OCI-LY7 (cell line): ENCODE measurements around the gene SV2B. TPM values are rescaled to one million over a fixed set of nuclear protein-coding genes. Genes with fewer than 3 reads are reported as not detected.

Source experiments
- BruUV-seq: library from RNA; stranded (reverse); fragments of 400-500 nt; replicated peaks from 2 replicates; lab custom pipeline; 2021; lab: Mats Ljungman, UMichigan
- CTCF ChIA-PET: fragments of 300-600 bp; sonication (Branson Sonifier 250); formaldehyde crosslinking; loops from one replicate; lab custom pipeline; 2022; ENCODE audit warnings: antibody characterized with exemption; ENCODE audit not compliant: unreplicated experiment; lab: Charles Lee
- POLR2A ChIA-PET: fragments of 300-600 bp; sonication (Branson Sonifier 250); formaldehyde crosslinking; loops from one replicate; lab custom pipeline; 2022; ENCODE audit warnings: antibody characterized with exemption; lab: Charles Lee
- DNase-seq: peaks from one replicate; pipeline ENCODE4 v3.0.0-alpha.2; 2015; ENCODE audit warnings: low spot score
- H2AFZ ChIP-seq: fragments of 200-600 bp; sonication (generic), shearing (Covaris generic); 2 replicates; pipeline ENCODE4 v1.6.1; 2014; ENCODE audit warnings: mild to moderate bottlenecking, antibody characterized with exemption, low read length, moderate library complexity
- H3K27ac ChIP-seq: fragments of 200-600 bp; sonication (generic); 2 replicates; pipeline ENCODE4 v1.5.1; 2014; ENCODE audit warnings: mixed run types, low read depth, mild to moderate bottlenecking, moderate library complexity, low read length, inconsistent platforms; ENCODE audit not compliant: poor library complexity, severe bottlenecking
- H3K36me3 ChIP-seq: fragments of 200-600 bp; sonication (generic); 2 replicates; pipeline ENCODE4 v1.6.1; 2014; ENCODE audit warnings: mild to moderate bottlenecking, antibody characterized with exemption, low read length, moderate library complexity, mixed read lengths; ENCODE audit not compliant: insufficient read depth
- H3K4me1 ChIP-seq: fragments of 200-600 bp; sonication (generic); 2 replicates; pipeline ENCODE4 v1.5.1; 2014; ENCODE audit warnings: mild to moderate bottlenecking, low read length; ENCODE audit not compliant: insufficient read depth, poor library complexity, severe bottlenecking
- H3K4me2 ChIP-seq: fragments of 200-600 bp; sonication (generic); 2 replicates; pipeline ENCODE4 v1.6.1; 2014; ENCODE audit warnings: mild to moderate bottlenecking, low read length
- H3K4me3 ChIP-seq: fragments of 200-600 bp; sonication (generic); 2 replicates; pipeline ENCODE4 v1.5.1; 2014; ENCODE audit warnings: mild to moderate bottlenecking, low read depth, low read length; ENCODE audit not compliant: poor library complexity, severe bottlenecking
- H3K79me2 ChIP-seq: fragments of 200-600 bp; sonication (generic); 2 replicates; pipeline ENCODE4 v1.6.1; 2016; ENCODE audit warnings: low read depth, mild to moderate bottlenecking, low read length, moderate library complexity, mixed read lengths; ENCODE audit not compliant: insufficient read depth
- H3K9me2 ChIP-seq: fragments of 200-600 bp; sonication (generic); 2 replicates; pipeline ENCODE4 v1.6.1; 2016; ENCODE audit warnings: mild to moderate bottlenecking, low read length, mixed read lengths; ENCODE audit not compliant: insufficient read depth
- H3K9me3 ChIP-seq: fragments of 200-600 bp; sonication (generic); 2 replicates; pipeline ENCODE4 v1.6.1; 2014; ENCODE audit warnings: mild to moderate bottlenecking, mixed run types, low read length, mixed read lengths
- H4K20me1 ChIP-seq: fragments of 200-600 bp; sonication (generic); 2 replicates; pipeline ENCODE4 v1.6.1; 2014; ENCODE audit warnings: mild to moderate bottlenecking, antibody characterized with exemption, low read length, moderate library complexity, mixed read lengths; ENCODE audit not compliant: insufficient read depth
- EZH2phosphoT487 ChIP-seq: fragments of 200-600 bp; sonication (generic); IDR thresholded peaks from 2 replicates; pipeline ENCODE4 v1.6.1; 2018; ENCODE audit warnings: low read depth, borderline replicate concordance, mild to moderate bottlenecking, mixed run types, antibody characterized with exemption, low read length, moderate library complexity, mixed read lengths
- intact Hi-C: fragments of 100-400 bp; cut with micrococcal nuclease; formaldehyde crosslinking; loops from one replicate; pipeline ENCODE4 v1.10.0; 2022; ENCODE audit not compliant: unreplicated experiment
- total RNA-seq, 2 experiments: library from RNA; depleted of rRNA in 1 of 2; stranded (reverse); fragments of >200 nt in 1 of 2; shearing (Covaris generic) in 1 of 2; gene quantifications; 2 replicates each; pipeline ENCODE4 v1.2.3, GENCODE V29; 2014 to 2022
- TF ChIP-seq, protein P1 (sequence below): fragments of 200-600 bp; sonication (generic); conservative IDR thresholded peaks from 2 replicates; pipeline ENCODE4 v1.5.1; 2014; ENCODE audit warnings: mild to moderate bottlenecking, antibody characterized with exemption, low read length, moderate library complexity, mixed read lengths

SV2B gene
- total RNA-seq, 2 experiments from 2014 or later, result 0.15 TPM; not detected in 1

DNA sequence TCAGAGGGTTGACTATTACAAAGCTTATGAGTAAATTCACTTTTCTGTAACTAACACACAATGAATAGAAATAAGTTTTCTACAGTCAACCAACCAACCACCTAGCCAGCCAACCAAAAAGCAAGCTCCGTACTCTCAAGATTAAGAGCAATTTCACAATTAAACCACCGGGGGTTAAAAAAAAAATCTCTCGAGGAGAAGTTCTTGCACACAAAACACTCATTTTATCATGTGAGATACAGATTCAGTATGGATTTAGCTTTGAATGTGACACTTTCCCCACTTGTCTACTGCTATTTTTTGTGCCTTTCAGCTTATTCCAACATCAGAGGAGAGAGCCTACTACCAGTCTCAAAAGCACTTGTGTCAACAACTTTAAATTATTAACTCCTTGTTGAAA lies 135.3 kb downstream of the SV2B start:
- H3K4me1 ChIP-seq, result no peaks in the 10 kb centered on the region
- H3K9me3 ChIP-seq, result no peaks in the 10 kb centered on the region
- H3K27ac ChIP-seq, result no peak overlapping the region
- CTCF ChIA-PET, result no interaction called here
- no peak for DNase-seq
- no peak for TF ChIP-seq EZH2phosphoT487
- TF ChIP-seq, protein P1, sequence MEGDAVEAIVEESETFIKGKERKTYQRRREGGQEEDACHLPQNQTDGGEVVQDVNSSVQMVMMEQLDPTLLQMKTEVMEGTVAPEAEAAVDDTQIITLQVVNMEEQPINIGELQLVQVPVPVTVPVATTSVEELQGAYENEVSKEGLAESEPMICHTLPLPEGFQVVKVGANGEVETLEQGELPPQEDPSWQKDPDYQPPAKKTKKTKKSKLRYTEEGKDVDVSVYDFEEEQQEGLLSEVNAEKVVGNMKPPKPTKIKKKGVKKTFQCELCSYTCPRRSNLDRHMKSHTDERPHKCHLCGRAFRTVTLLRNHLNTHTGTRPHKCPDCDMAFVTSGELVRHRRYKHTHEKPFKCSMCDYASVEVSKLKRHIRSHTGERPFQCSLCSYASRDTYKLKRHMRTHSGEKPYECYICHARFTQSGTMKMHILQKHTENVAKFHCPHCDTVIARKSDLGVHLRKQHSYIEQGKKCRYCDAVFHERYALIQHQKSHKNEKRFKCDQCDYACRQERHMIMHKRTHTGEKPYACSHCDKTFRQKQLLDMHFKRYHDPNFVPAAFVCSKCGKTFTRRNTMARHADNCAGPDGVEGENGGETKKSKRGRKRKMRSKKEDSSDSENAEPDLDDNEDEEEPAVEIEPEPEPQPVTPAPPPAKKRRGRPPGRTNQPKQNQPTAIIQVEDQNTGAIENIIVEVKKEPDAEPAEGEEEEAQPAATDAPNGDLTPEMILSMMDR, result peak; percentile 23; the same call in 1 of the 2 replicates
- H3K4me2 ChIP-seq, result no peak overlapping the region
- H3K4me3 ChIP-seq, result no peak overlapping the region
- intact Hi-C loops, result no loop called here
- H3K79me2 ChIP-seq, result no peaks in the 10 kb centered on the region
- no peak overlapping the region for H2AFZ ChIP-seq
- H3K9me2 ChIP-seq, result no peaks in the 10 kb centered on the region
- H3K36me3 ChIP-seq, result no peaks in the 10 kb centered on the region
- H4K20me1 ChIP-seq, result no peaks in the 10 kb centered on the region
- POLR2A ChIA-PET, result interaction anchor here (0.7 kb wide), 1 partner anchor 53 kb away, joined by 3 read pairs; no protein-coding TSS in a partner anchor
- BruUV-seq, result no TSS peak

DNA sequence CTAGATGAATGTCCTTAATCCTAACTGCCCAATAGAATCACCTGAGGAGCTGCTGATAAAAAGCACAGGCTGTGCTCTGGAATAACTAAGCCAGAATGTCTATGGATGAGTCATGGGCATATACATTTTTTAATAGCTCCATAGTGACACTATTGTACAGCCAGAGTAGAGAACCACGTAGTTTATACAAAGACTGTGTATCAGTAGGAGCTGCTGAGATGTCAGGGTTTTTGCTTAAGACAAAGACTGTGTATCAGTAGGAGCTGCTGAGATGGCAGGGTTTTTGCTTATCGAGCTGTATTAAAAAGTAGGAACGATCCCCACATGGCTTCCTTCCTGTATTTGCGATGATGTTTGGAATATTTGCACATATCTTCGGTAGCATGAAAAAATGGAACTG lies 137.4 kb downstream of the SV2B start:
- no peaks in the 10 kb centered on the region for H3K79me2 ChIP-seq
- H3K4me2 ChIP-seq, result no peak overlapping the region
- no peak overlapping the region for H3K4me3 ChIP-seq
- ChIA-PET POLR2A (interaction anchor here (0.6 to 1.1 kb wide), 2 partner anchors 9 to 22 kb away, joined by 3 to 5 read pairs; no protein-coding TSS in a partner anchor), CTCF (no interaction called here)
- H3K4me1 ChIP-seq, result no peaks in the 10 kb centered on the region
- no peak overlapping the region for H3K27ac ChIP-seq
- intact Hi-C loops, result no loop called here
- no peak overlapping the region for H2AFZ ChIP-seq
- H4K20me1 ChIP-seq, result no peaks in the 10 kb centered on the region
- no peaks in the 10 kb centered on the region for H3K9me3 ChIP-seq
- H3K36me3 ChIP-seq, result no peaks in the 10 kb centered on the region
- DNase-seq, result no peak
- H3K9me2 ChIP-seq, result no peaks in the 10 kb centered on the region
- TF ChIP-seq, protein P1, result no peak
- no peak for TF ChIP-seq EZH2phosphoT487
- BruUV-seq, result no TSS peak

DNA sequence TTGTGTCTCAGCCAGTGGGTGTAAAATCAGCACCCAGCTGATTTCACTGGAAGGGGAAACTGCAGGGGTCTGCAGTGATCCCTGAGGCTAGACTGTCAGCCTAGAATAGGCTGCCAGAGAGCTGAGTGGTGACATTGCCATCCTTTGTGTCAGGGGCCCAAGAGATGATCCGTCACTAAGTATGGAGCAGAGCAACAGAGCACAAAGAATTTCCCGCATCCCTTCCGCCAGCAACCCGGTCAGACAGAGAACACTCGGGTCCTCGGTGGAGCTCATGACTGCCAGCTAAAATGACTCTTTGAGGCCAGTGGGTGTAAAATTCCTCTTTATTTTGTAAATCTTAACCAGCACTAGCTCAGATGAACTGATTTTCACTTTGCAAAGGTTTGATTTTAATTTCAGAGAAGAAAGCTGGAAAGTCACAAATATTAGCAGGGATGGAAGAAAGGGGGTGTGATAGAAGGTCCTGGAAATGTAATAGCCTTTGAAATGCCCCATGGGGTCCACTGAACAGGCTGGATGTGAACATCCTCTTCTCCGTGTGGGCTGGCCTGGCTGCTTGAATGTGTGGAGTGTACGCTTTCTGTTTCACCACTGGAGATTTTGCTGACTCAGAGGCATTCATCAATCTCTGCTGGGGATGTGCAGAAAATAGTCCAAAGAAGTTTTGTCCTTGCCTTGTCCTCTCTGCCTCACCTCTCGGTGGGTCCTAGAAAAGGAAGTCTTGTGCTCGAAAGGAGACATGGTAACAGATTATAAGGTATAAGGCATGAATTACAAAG lies 138.8 kb downstream of the SV2B start:
- no peak for DNase-seq
- ChIA-PET CTCF (no interaction called here), POLR2A (interaction anchor here (1.1 kb wide), 1 partner anchor 8 kb away, joined by 5 read pairs; no protein-coding TSS in a partner anchor)
- H3K9me3 ChIP-seq, result no peaks in the 10 kb centered on the region
- no peak overlapping the region for H3K4me2 ChIP-seq
- intact Hi-C loops, result no loop called here
- TF ChIP-seq EZH2phosphoT487, result no peak
- TF ChIP-seq, protein P1, result no peak
- H3K79me2 ChIP-seq, result no peaks in the 10 kb centered on the region
- no peaks in the 10 kb centered on the region for H4K20me1 ChIP-seq
- H2AFZ ChIP-seq, result no peak overlapping the region
- no peak overlapping the region for H3K4me3 ChIP-seq
- no peak overlapping the region for H3K27ac ChIP-seq
- BruUV-seq, result no TSS peak
- H3K9me2 ChIP-seq, result no peaks in the 10 kb centered on the region
- no peaks in the 10 kb centered on the region for H3K4me1 ChIP-seq
- H3K36me3 ChIP-seq, result no peaks in the 10 kb centered on the region
